Measurements from ENCODE around the gene SERINC5. TPM values are rescaled to one million over a fixed set of nuclear protein-coding genes. Genes with fewer than 3 reads are reported as not detected.

SERINC5 gene
- total RNA-seq, 1 experiment from 2014 or later = 52.3 TPM

DNA sequence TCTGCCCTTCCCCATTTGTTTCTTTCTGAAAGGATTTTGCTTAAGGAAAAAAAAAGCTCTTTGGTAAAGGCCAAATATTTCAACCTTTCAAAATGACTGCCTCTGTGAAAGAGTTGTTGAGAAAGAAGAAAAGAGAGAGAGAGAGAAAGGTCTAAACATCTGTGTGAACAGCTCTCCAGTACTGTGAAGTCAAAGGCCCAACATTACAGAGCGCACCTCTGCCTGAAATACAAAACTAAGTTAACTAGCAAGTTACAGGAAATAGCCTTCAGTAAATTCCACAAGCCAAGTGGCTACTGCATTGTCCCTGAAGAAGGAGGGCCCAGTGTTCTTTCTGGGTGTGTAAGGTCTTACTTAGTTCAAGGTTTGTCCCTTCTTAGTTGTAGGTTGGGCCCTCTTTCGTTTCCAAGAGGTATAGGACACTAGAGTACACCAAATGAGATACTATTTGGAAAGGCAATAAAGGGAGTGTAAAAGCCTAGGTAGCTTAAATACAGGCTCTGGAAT lies 116.3 kb downstream of the SERINC5 start:
- Mint-ChIP-seq H3K4me1 (peaks cover 80 to 84% of the 10 kb centered on the region in 2 experiments), H3K27ac (peak overlapping the region; percentile 67 to 99 (median 99); a peak in 6 of 7 replicates), H3K9me3 (no peaks in the 10 kb centered on the region), H3K4me3 (no peak overlapping the region; a peak in 1 of 5 replicates), H3K36me3 (ENCODE audit: insufficient read depth in 1 of 3, low read depth in 3 of 3) (peaks cover 6 to 14% (median 9%) of the 10 kb centered on the region in 3 experiments; a peak in 6 of 7 replicates), H3K27me3 (ENCODE audit: low read depth) (no peaks in the 10 kb centered on the region)
- Histone ChIP-seq H3K79me1 (ENCODE audit: insufficient read depth, low read depth, low read length, poor library complexity, severe bottlenecking) (no peaks in the 10 kb centered on the region), H3K9ac (ENCODE audit: extremely low read depth, insufficient read length, low read length) (no peak overlapping the region), H3T11ph (ENCODE audit: low read length) (no peak overlapping the region), H3K79me2 (ENCODE audit: insufficient read depth, low read length) (no peaks in the 10 kb centered on the region), H3K23me2 (ENCODE audit: insufficient read length, low read depth, low read length, poor library complexity, severe bottlenecking) (no peaks in the 10 kb centered on the region), H2BK12ac (ENCODE audit: insufficient read length, low read depth, low read length) (no peak overlapping the region), H3K18ac (ENCODE audit: insufficient read length, low read depth, low read length) (no peak overlapping the region), H3K27ac (ENCODE audit: insufficient read length, low read depth, low read length) (peak overlapping the region; percentile 6), H3K4me1 (ENCODE audit: insufficient read depth, low read length) (peaks cover 24% of the 10 kb centered on the region; the same call in 1 of the 2 replicates), H3K4me2 (ENCODE audit: insufficient read depth, insufficient read length, low read length) (no peak overlapping the region), H2BK15ac (ENCODE audit: low read depth, low read length) (no peak overlapping the region), H3K14ac (ENCODE audit: insufficient read depth, low read length) (no peak overlapping the region), H4K8ac (replicated peaks; ENCODE audit: insufficient read length, low read depth, low read length) (no peak overlapping the region), H4K91ac (ENCODE audit: insufficient read length, low read depth, low read length) (no peak overlapping the region), H2BK120ac (ENCODE audit: low read depth, low read length, poor library complexity, severe bottlenecking) (no peak overlapping the region), H4K20me1 (ENCODE audit: control insufficient read depth, insufficient read depth, insufficient read length) (no peaks in the 10 kb centered on the region), H2BK20ac (ENCODE audit: low read depth, low read length, poor library complexity, severe bottlenecking) (no peak overlapping the region), H4K5ac (ENCODE audit: insufficient read length, low read depth, low read length) (no peak overlapping the region), H2AK5ac (ENCODE audit: insufficient read length, low read length) (no peak overlapping the region), H3K4ac (ENCODE audit: low read depth, low read length) (no peak overlapping the region), H3K9me3 (ENCODE audit: control insufficient read depth, low read depth, low read length) (no peaks in the 10 kb centered on the region), H3K23ac (ENCODE audit: insufficient read length, low read depth, low read length) (no peak overlapping the region), H2AFZ (ENCODE audit: low read length) (no peak overlapping the region), H3K27me3 (ENCODE audit: insufficient read depth, low read length) (no peaks in the 10 kb centered on the region), H2BK5ac (ENCODE audit: insufficient read length, low read length) (no peak overlapping the region), H3K56ac (ENCODE audit: insufficient read length, low read depth, low read length) (no peak overlapping the region)
- DNase-seq = no peak
- no CpG with 5 or more reads among the region's 2 CpGs for WGBS (ENCODE audit: extremely low coverage, insufficient read length, low lambda C conversion rate)
- TF ChIP-seq, protein P1, sequence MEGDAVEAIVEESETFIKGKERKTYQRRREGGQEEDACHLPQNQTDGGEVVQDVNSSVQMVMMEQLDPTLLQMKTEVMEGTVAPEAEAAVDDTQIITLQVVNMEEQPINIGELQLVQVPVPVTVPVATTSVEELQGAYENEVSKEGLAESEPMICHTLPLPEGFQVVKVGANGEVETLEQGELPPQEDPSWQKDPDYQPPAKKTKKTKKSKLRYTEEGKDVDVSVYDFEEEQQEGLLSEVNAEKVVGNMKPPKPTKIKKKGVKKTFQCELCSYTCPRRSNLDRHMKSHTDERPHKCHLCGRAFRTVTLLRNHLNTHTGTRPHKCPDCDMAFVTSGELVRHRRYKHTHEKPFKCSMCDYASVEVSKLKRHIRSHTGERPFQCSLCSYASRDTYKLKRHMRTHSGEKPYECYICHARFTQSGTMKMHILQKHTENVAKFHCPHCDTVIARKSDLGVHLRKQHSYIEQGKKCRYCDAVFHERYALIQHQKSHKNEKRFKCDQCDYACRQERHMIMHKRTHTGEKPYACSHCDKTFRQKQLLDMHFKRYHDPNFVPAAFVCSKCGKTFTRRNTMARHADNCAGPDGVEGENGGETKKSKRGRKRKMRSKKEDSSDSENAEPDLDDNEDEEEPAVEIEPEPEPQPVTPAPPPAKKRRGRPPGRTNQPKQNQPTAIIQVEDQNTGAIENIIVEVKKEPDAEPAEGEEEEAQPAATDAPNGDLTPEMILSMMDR (conservative IDR thresholded peaks at IDR 0.05) = no peak

All from H9 (cell line).